K562 (cell line): ENCODE results near the gene LAGE3. TPM values are rescaled to one million over a fixed set of nuclear protein-coding genes. Genes with fewer than 3 reads are reported as not detected.

Experiments
- CHD2 ChIP-seq: IDR thresholded peaks from 2 replicates; pipeline ENCODE4 v1.6.1; 2011; ENCODE audit warnings: low read depth, low read length
- DIDO1 ChIP-seq: fragments of 450-650 bp; IDR thresholded peaks from 2 replicates; pipeline ENCODE4 v1.6.1; 2016; ENCODE audit warnings: low read depth, missing biosample characterization, missing genetic modification characterization
- E2F3 ChIP-seq: fragments of 250-450 bp; sonication (Bioruptor Pico); IDR thresholded peaks from 2 replicates; pipeline ENCODE4 v1.4.0; 2020; ENCODE audit warnings: mild to moderate bottlenecking
- GABPB2 ChIP-seq: fragments of 250-450 bp; sonication (Bioruptor Pico); conservative IDR thresholded peaks from 2 replicates; pipeline ENCODE4 v1.5.1; 2021; ENCODE audit warnings: mild to moderate bottlenecking
- GTF2B ChIP-seq: IDR thresholded peaks from 2 replicates; pipeline ENCODE4 v1.6.1; 2011; ENCODE audit not compliant: insufficient read length; ENCODE audit errors: extremely low read depth
- MEF2D ChIP-seq: conservative IDR thresholded peaks from 2 replicates; pipeline ENCODE4 v1.6.1; 2016; ENCODE audit warnings: low read depth, missing genetic modification characterization, missing compliant biosample characterization
- MTF1 ChIP-seq: fragments of 250-450 bp; sonication (Bioruptor Pico); IDR thresholded peaks from 2 replicates; pipeline ENCODE4 v1.9.0; 2021; ENCODE audit warnings: moderate library complexity, mild to moderate bottlenecking, inconsistent platforms, borderline replicate concordance
- NFE2L1 ChIP-seq: fragments of 450-650 bp; IDR thresholded peaks from 2 replicates; pipeline ENCODE4 v1.6.1; 2016; ENCODE audit warnings: missing genetic modification characterization, low read depth, mild to moderate bottlenecking, missing compliant biosample characterization, moderate library complexity, borderline replicate concordance
- POLR2A ChIP-seq: fragments of 450-650 bp; conservative IDR thresholded peaks from 2 replicates; pipeline ENCODE4 v1.6.1; 2016
- POLR2AphosphoS2 ChIP-seq: IDR thresholded peaks from 2 replicates; pipeline ENCODE4 v1.6.1; 2012; ENCODE audit warnings: low read length, improper control_type of control experiment
- POLR2AphosphoS5 ChIP-seq: IDR thresholded peaks from 2 replicates; pipeline ENCODE4 v1.6.1; 2011; ENCODE audit warnings: mild to moderate bottlenecking, low read depth, low read length, moderate library complexity; ENCODE audit not compliant: control insufficient read depth, insufficient read depth
- POLR3G ChIP-seq: IDR thresholded peaks from 2 replicates; pipeline ENCODE4 v1.6.1; 2011; ENCODE audit not compliant: insufficient read length, insufficient replicate concordance; ENCODE audit errors: extremely low read depth
- PURB ChIP-seq: sonication (generic); formaldehyde crosslinking; IDR thresholded peaks from 2 replicates; pipeline ENCODE4 v1.9.0; 2021; ENCODE audit warnings: low read depth, mild to moderate bottlenecking, missing genetic modification reagents
- SAFB2 ChIP-seq: fragments of 200-400 bp; formaldehyde crosslinking; IDR thresholded peaks from 2 replicates; pipeline ENCODE4 v1.6.1; 2018; ENCODE audit warnings: borderline replicate concordance, low read length, low read depth, moderate library complexity; ENCODE audit not compliant: severe bottlenecking
- ZBTB8A ChIP-seq: fragments of 450-650 bp; IDR thresholded peaks from 2 replicates; pipeline ENCODE4 v1.6.1; 2018; ENCODE audit warnings: mild to moderate bottlenecking, moderate library complexity; ENCODE audit not compliant: partially characterized antibody
- ZNF140 ChIP-seq: fragments of 250-450 bp; sonication (Bioruptor Pico); IDR thresholded peaks from 2 replicates; pipeline ENCODE4 v1.8.0; 2021; ENCODE audit warnings: moderate library complexity, mild to moderate bottlenecking, inconsistent platforms
- ZNF174 ChIP-seq: fragments of 250-450 bp; sonication (Bioruptor Pico); IDR thresholded peaks from 2 replicates; pipeline ENCODE4 v1.4.0; 2020; ENCODE audit warnings: mild to moderate bottlenecking
- ZNF282 ChIP-seq: sonication (generic); formaldehyde crosslinking; IDR thresholded peaks from 2 replicates; pipeline ENCODE4 v1.8.1; 2023; ENCODE audit warnings: missing genetic modification reagents
- ZNF3 ChIP-seq: fragments of 250-450 bp; sonication (Bioruptor Pico); IDR thresholded peaks from 2 replicates; pipeline ENCODE4 v1.5.0; 2021; ENCODE audit warnings: mild to moderate bottlenecking, moderate library complexity
- ZNF696 ChIP-seq: fragments of 250-450 bp; sonication (Bioruptor Pico); conservative IDR thresholded peaks from 2 replicates; pipeline ENCODE4 v1.4.0; 2020; ENCODE audit warnings: mild to moderate bottlenecking, moderate library complexity
- ZNF717 ChIP-seq: fragments of 250-450 bp; sonication (Bioruptor Pico); IDR thresholded peaks from 2 replicates; pipeline ENCODE4 v1.5.0; 2021
- ZNF77 ChIP-seq: fragments of 250-450 bp; sonication (Bioruptor Pico); IDR thresholded peaks from 2 replicates; pipeline ENCODE4 v1.5.0; 2020
- polyA plus RNA-seq, 8 experiments: library from polyadenylated mRNA; depleted of rRNA in 4 of 8; stranded (reverse) in 5 of 8; unstranded in 3 of 8; fragments of >200 nt; fragmentation: Nextera tagmentation in 2 of 8; fragmentation: Illumina TruSeq in 1 of 8; extraction: Ambion mirVana in 2 of 8; extraction: Trizol in 1 of 8; gene quantifications; 2 replicates each; pipeline versions ENCODE4 v1.2.1 to v1.2.3, GENCODE V29; 2011 to 2014; ENCODE audit warnings: inconsistent platforms in 1 of 8, missing spikeins in 1 of 8
- total RNA-seq, 7 experiments: library from RNA; depleted of rRNA in 6 of 7; stranded (reverse); fragments of >200 nt in 6 of 7; fragmentation: Illumina TruSeq in 2 of 7; extraction: Trizol in 2 of 7; gene quantifications; 2 replicates each; pipeline versions ENCODE4 v1.2.1 to v1.2.3, GENCODE V29; 2011 to 2021; ENCODE audit warnings: low replicate concordance in 1 of 7
- TF ChIP-seq, protein P1 (sequence below): fragments of 200-800 bp; sonication (Bioruptor generic); IDR thresholded peaks from 2 replicates; pipeline ENCODE4 v1.6.1; 2016; ENCODE audit warnings: missing genetic modification characterization, missing compliant biosample characterization
- TF ChIP-seq, protein P2 (sequence below): sonication (generic); formaldehyde crosslinking; IDR thresholded peaks from 2 replicates; pipeline ENCODE4 v1.9.0; 2022; ENCODE audit warnings: mild to moderate bottlenecking, missing genetic modification reagents

Gene LAGE3
- total and polyA plus RNA-seq, 9 of the 15 experiments (the other 6 are each of a cell fraction or from before 2014, with no cell fraction given): 28.2 to 125 (median 35.8) TPM

DNA sequence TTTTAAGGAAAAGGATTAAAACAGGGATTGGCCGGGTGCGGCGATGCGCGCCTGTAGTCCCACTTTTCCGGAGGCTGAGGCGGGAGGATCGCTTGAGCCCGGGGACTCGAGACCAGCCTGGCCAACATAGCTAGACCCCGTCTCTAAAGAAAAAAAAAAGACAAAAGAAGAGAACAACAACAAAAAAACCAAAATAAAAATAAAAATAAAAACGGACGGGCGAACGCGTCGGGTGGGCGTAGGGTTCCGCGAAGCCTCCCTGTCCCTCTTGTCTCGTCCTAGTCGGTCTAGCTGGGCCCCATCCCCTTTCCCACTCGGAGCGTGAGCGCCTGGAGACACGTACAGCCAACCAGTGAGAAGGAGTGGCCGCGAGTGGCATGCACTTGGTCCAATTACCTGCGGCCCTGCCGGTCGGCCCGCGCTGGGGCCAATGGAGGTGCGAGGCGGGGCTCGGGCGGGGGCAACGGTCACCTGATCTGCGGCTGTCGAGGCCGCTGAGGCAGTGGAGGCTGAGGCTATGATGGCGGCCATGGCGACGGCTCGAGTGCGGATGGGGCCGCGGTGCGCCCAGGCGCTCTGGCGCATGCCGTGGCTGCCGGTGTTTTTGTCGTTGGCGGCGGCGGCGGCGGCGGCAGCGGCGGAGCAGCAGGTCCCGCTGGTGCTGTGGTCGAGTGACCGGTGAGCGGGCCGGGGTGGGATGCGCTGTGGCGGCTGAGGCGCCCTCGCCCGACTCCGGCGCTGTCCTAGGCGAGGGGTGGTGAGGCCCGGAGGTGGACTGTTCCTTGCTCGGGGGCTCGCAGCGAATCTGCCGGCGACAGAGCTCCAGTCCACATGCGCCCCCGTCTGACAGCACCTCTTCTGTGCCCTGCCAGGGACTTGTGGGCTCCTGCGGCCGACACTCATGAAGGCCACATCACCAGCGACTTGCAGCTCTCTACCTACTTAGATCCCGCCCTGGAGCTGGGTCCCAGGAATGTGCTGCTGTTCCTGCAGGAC is 50.6 kb downstream of the LAGE3 start, which contains the start of gene ATP6AP1 (continued):
- TF ChIP-seq GTF2B: no peak
- TF ChIP-seq POLR2AphosphoS5: no peak
- no peak for TF ChIP-seq ZNF77 (CRISPR knock-in tag)
- TF ChIP-seq, protein P1, sequence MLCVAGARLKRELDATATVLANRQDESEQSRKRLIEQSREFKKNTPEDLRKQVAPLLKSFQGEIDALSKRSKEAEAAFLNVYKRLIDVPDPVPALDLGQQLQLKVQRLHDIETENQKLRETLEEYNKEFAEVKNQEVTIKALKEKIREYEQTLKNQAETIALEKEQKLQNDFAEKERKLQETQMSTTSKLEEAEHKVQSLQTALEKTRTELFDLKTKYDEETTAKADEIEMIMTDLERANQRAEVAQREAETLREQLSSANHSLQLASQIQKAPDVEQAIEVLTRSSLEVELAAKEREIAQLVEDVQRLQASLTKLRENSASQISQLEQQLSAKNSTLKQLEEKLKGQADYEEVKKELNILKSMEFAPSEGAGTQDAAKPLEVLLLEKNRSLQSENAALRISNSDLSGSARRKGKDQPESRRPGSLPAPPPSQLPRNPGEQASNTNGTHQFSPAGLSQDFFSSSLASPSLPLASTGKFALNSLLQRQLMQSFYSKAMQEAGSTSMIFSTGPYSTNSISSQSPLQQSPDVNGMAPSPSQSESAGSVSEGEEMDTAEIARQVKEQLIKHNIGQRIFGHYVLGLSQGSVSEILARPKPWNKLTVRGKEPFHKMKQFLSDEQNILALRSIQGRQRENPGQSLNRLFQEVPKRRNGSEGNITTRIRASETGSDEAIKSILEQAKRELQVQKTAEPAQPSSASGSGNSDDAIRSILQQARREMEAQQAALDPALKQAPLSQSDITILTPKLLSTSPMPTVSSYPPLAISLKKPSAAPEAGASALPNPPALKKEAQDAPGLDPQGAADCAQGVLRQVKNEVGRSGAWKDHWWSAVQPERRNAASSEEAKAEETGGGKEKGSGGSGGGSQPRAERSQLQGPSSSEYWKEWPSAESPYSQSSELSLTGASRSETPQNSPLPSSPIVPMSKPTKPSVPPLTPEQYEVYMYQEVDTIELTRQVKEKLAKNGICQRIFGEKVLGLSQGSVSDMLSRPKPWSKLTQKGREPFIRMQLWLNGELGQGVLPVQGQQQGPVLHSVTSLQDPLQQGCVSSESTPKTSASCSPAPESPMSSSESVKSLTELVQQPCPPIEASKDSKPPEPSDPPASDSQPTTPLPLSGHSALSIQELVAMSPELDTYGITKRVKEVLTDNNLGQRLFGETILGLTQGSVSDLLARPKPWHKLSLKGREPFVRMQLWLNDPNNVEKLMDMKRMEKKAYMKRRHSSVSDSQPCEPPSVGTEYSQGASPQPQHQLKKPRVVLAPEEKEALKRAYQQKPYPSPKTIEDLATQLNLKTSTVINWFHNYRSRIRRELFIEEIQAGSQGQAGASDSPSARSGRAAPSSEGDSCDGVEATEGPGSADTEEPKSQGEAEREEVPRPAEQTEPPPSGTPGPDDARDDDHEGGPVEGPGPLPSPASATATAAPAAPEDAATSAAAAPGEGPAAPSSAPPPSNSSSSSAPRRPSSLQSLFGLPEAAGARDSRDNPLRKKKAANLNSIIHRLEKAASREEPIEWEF (CRISPR knock-in tag): no peak
- peak; percentile 69 for TF ChIP-seq POLR2A
- TF ChIP-seq SAFB2: no peak
- TF ChIP-seq PURB (CRISPR knock-in tag): no peak
- no peak for TF ChIP-seq POLR3G
- no peak for TF ChIP-seq MEF2D (tag)
- no peak for TF ChIP-seq E2F3 (CRISPR knock-in tag)
- no peak for TF ChIP-seq DIDO1 (tag)
- peak; percentile 79 for TF ChIP-seq CHD2
- TF ChIP-seq ZNF174 (CRISPR knock-in tag): no peak
- TF ChIP-seq ZNF282: no peak
- TF ChIP-seq, protein P2, sequence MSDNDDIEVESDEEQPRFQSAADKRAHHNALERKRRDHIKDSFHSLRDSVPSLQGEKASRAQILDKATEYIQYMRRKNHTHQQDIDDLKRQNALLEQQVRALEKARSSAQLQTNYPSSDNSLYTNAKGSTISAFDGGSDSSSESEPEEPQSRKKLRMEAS (CRISPR knock-in tag): no peak
- no peak for TF ChIP-seq ZBTB8A
- no peak for TF ChIP-seq ZNF140
- no peak for TF ChIP-seq ZNF3
- TF ChIP-seq MTF1 (CRISPR knock-in tag): no peak
- no peak for TF ChIP-seq ZNF696 (CRISPR knock-in tag)
- TF ChIP-seq NFE2L1: no peak
- no peak for TF ChIP-seq GABPB2 (CRISPR knock-in tag)
- TF ChIP-seq POLR2AphosphoS2: no peak
- no peak for TF ChIP-seq ZNF717
